ENCODE data around the gene GAMT.

- TF ChIP-seq, protein P1, sequence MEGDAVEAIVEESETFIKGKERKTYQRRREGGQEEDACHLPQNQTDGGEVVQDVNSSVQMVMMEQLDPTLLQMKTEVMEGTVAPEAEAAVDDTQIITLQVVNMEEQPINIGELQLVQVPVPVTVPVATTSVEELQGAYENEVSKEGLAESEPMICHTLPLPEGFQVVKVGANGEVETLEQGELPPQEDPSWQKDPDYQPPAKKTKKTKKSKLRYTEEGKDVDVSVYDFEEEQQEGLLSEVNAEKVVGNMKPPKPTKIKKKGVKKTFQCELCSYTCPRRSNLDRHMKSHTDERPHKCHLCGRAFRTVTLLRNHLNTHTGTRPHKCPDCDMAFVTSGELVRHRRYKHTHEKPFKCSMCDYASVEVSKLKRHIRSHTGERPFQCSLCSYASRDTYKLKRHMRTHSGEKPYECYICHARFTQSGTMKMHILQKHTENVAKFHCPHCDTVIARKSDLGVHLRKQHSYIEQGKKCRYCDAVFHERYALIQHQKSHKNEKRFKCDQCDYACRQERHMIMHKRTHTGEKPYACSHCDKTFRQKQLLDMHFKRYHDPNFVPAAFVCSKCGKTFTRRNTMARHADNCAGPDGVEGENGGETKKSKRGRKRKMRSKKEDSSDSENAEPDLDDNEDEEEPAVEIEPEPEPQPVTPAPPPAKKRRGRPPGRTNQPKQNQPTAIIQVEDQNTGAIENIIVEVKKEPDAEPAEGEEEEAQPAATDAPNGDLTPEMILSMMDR (IDR thresholded peaks at IDR 0.05; ENCODE audit: low read depth, low read length): no peak
- TF ChIP-seq POLR2A (IDR thresholded peaks at IDR 0.05; ENCODE audit: extremely low read depth, insufficient read length): no peak
Observed at GRCh38 chr19:1421958-1422305, 20.6 kb upstream of the GAMT start.

All from NB4 (cell line).